Measurements from ENCODE around the gene MBD3L1. TPM values are rescaled to one million over a fixed set of nuclear protein-coding genes. Genes with fewer than 3 reads are reported as not detected.

MBD3L1 gene
- total RNA-seq, 2 experiments from 2014 or later = not detected

DNA sequence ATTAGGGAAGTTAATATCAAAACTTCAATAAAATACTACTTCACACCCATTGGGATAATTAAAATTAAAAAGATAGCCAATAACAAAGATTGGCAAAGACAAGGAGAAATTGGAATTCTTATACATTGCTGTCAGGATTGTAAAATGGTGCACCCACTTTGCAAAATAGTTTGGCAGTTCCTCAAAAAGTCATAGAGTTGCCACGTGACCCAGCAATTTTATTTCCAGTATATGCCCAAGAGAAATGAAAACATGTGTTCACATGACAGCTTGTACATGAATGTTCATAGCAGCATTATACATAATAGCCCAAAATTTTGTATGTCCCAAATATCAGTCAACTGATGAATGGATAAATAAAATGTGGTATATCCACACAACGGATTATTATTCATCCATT, 3.3 kb downstream of the MBD3L1 start:
- Mint-ChIP-seq H3K27me3 (no peaks in the 10 kb centered on the region), H3K36me3 (no peaks in the 10 kb centered on the region), H3K4me1 (ENCODE audit: low read depth) (peaks cover 16% of the 10 kb centered on the region), H3K4me3 (no peak overlapping the region), H3K27ac (peak overlapping the region; percentile 4), H3K9me3 (no peaks in the 10 kb centered on the region)
- ChIA-PET POLR2A (no interaction called here), CTCF (no interaction called here)
- no peak for DNase-seq
- intact Hi-C loops (cut with micrococcal nuclease) = no loop called here

DNA sequence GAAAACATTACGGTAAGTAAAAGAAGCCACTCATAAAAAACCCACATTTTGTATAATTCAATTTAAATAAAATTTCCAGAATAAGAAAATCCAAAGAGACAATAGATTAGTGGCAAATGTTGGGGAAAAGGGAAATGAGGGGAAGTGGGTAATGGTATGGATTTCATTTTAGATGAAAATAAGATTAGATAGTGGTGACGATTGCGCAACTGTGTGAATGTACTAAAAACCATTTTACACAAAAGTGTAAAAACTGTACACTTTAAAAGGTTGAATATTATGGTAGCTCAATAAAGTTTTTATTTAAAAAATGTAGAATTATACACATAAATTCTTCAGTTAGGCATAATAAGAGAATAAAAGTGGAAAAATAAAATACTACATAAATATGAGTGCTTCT, 3.7 kb downstream of the MBD3L1 start:
- peaks cover 1% of the 10 kb centered on the region for H3K27me3 Mint-ChIP-seq
- intact Hi-C loops (cut with micrococcal nuclease) = no loop called here
- no peaks in the 10 kb centered on the region for H3K36me3 Mint-ChIP-seq
- ChIA-PET CTCF (no interaction called here), POLR2A (no interaction called here)
- H3K4me1 Mint-ChIP-seq (ENCODE audit: low read depth) = peaks cover 16% of the 10 kb centered on the region
- DNase-seq = no peak
- H3K4me3 Mint-ChIP-seq = no peak overlapping the region
- H3K9me3 Mint-ChIP-seq = no peaks in the 10 kb centered on the region
- H3K27ac Mint-ChIP-seq = no peak overlapping the region

DNA sequence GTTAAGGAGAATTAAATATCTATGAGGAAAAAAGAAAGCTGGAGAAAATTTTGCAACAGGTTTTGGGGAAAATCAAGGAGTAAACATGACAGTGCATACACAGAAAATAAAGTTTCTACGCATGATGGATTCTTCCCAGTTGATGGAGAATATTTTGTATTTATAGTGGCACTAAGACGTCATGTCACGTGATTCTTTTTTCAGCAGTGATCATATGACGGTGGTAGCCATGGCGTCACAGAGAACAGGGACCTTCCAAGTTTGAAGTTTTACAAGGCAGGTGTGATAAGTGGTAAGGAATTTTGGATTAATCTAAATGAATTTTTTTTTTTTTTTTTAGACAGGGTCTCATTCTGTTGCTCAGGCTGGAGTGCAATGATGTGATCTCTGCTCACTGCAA, 8.5 kb downstream of the MBD3L1 start:
- POLR2A ChIA-PET = no interaction called here

DNA sequence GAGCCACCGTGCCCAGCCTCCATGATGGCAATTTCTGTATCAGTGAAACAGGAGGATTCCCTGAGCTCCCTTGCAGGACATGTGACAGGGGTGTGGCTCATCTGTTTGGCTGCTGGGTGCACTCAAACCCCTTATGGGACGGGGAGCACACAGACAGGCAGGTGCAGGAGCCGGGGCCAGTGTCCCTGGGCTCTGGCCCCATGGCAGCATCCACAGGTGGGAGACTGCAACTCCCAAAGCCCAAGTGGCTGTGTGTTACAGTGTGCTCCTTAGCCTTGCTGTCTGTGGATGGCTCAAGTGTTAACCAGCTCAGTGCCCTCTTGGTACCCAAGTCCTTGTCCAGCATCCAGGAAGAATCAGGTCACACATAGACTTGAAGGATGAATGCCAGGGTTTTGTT, 14.6 kb downstream of the MBD3L1 start:
- DNase-seq = no peak
- H3K27me3 Mint-ChIP-seq = peaks cover 2% of the 10 kb centered on the region
- intact Hi-C loops (cut with micrococcal nuclease) = no loop called here
- H3K4me3 Mint-ChIP-seq = no peak overlapping the region
- POLR2A ChIA-PET = no interaction called here
- H3K9me3 Mint-ChIP-seq = peaks cover 14% of the 10 kb centered on the region
- peaks cover 2% of the 10 kb centered on the region for H3K36me3 Mint-ChIP-seq
- H3K4me1 Mint-ChIP-seq (ENCODE audit: low read depth) = no peaks in the 10 kb centered on the region
- H3K27ac Mint-ChIP-seq = no peak overlapping the region
- CTCF ChIA-PET = no interaction called here

More for the DNA sequence above, 8.5 kb downstream of the MBD3L1 start:
- no peak overlapping the region for H3K4me3 Mint-ChIP-seq
- H3K27ac Mint-ChIP-seq = no peak overlapping the region
- H3K27me3 Mint-ChIP-seq = peaks cover 2% of the 10 kb centered on the region
- CTCF ChIA-PET = no interaction called here
- H3K36me3 Mint-ChIP-seq = no peaks in the 10 kb centered on the region
- intact Hi-C loops (cut with micrococcal nuclease) = no loop called here
- H3K4me1 Mint-ChIP-seq (ENCODE audit: low read depth) = no peaks in the 10 kb centered on the region
- H3K9me3 Mint-ChIP-seq = no peaks in the 10 kb centered on the region
- DNase-seq = no peak

DNA sequence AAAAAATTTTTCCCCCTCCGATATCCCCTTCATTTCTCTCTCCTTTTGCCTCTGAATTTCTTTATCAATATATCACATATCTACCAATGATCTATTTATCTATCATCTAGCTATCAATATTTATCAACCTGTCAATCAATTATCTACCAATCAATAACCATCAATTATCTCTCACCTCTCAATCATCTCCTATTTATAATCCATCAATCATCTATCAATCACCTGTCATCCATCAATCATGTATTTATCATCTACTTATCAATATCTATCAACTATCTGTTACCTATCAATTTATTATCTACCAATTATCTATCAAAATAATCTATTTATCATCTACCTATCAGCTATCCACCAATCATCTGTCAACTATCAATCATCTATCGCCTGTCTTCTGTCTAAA, 17.1 kb downstream of the MBD3L1 start:
- intact Hi-C loops (cut with micrococcal nuclease) = no loop called here
- POLR2A ChIA-PET = no interaction called here
- no peaks in the 10 kb centered on the region for H3K4me1 Mint-ChIP-seq (ENCODE audit: low read depth)

DNA sequence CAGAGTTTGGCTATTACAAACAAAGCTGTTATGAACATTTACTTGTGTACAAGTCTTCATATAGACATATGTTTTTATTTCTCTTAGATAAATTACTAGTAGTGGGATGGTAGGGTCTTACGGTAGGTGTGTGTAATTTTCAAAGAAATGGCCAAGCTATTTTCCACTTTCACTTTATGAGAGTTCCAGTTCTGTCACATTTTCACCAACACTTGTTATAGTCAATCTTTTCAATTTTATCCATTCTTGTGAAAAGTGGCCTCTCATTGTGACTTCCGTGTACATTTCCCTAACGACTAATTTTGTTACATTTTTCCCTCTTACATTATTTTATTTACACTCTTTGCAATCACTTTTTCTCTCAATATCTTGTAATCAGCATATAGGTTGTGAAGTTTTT, 18.3 kb downstream of the MBD3L1 start:
- POLR2A ChIA-PET = no interaction called here
- Mint-ChIP-seq H3K27me3 (peaks cover 6% of the 10 kb centered on the region), H3K36me3 (peaks cover 2% of the 10 kb centered on the region), H3K9me3 (peaks cover 14% of the 10 kb centered on the region), H3K4me3 (no peak overlapping the region), H3K4me1 (ENCODE audit: low read depth) (no peaks in the 10 kb centered on the region), H3K27ac (no peak overlapping the region)
- intact Hi-C loops (cut with micrococcal nuclease) = no loop called here
- DNase-seq = no peak
- CTCF ChIA-PET = no interaction called here

More for the DNA sequence above, 17.1 kb downstream of the MBD3L1 start:
- peaks cover 2% of the 10 kb centered on the region for H3K36me3 Mint-ChIP-seq
- H3K27ac Mint-ChIP-seq = no peak overlapping the region
- H3K9me3 Mint-ChIP-seq = peaks cover 14% of the 10 kb centered on the region
- DNase-seq = no peak
- CTCF ChIA-PET = no interaction called here
- H3K27me3 Mint-ChIP-seq = peaks cover 6% of the 10 kb centered on the region
- no peak overlapping the region for H3K4me3 Mint-ChIP-seq

DNA sequence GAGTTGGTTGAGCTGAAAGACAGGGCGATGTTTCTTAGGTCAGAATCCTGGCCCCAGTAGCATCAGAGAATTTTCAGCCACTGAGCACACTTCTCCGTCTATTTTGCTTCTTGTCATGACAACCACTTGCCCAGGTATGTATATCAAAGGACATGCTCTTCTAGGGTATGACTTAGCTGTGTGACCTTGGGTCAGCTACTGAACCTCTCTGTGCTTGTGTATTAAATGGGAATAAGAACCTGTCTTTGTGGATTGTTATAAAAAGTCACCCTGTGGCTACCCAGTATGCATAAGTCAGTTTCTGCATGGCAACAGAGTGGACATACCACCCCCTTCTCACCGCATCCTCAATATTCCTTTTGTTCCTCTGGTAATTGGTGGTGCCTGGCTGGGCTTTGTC, 26.1 kb downstream of the MBD3L1 start:
- DNase-seq = no peak
- H3K27me3 Mint-ChIP-seq = peaks cover 17% of the 10 kb centered on the region
- H3K4me1 Mint-ChIP-seq (ENCODE audit: low read depth) = no peaks in the 10 kb centered on the region

DNA sequence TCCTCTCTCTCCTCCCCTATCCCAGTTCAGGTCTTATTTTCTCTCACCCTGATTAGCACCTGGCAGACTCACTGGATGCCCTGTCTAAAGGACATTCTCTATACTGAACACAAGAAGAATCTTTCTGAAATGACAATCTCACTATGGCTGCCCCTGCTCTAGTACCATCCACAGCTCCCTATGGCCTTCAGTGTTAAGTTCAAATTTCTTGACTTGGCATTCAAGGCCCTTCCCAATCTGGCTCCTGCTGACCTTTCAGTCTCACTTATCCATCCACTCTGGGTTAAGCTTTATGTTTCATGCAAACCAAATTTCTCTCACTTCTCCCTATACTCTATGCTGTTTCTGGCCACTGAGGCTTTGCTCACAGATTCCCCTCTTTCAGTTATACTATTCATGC, 34.2 kb downstream of the MBD3L1 start:
- intact Hi-C loops (cut with micrococcal nuclease) = no loop called here
- no peaks in the 10 kb centered on the region for H3K36me3 Mint-ChIP-seq
- no peak overlapping the region for H3K27ac Mint-ChIP-seq
- H3K27me3 Mint-ChIP-seq = peaks cover 8% of the 10 kb centered on the region
- POLR2A ChIA-PET = no interaction called here
- DNase-seq = no peak
- H3K9me3 Mint-ChIP-seq = no peaks in the 10 kb centered on the region
- no peaks in the 10 kb centered on the region for H3K4me1 Mint-ChIP-seq (ENCODE audit: low read depth)
- CTCF ChIA-PET = no interaction called here
- H3K4me3 Mint-ChIP-seq = no peak overlapping the region

More for the DNA sequence above, 26.1 kb downstream of the MBD3L1 start:
- Mint-ChIP-seq H3K4me3 (no peak overlapping the region), H3K36me3 (no peaks in the 10 kb centered on the region), H3K9me3 (no peaks in the 10 kb centered on the region), H3K27ac (no peak overlapping the region)
- intact Hi-C loops (cut with micrococcal nuclease) = no loop called here
- CTCF ChIA-PET = no interaction called here
- POLR2A ChIA-PET = no interaction called here

DNA sequence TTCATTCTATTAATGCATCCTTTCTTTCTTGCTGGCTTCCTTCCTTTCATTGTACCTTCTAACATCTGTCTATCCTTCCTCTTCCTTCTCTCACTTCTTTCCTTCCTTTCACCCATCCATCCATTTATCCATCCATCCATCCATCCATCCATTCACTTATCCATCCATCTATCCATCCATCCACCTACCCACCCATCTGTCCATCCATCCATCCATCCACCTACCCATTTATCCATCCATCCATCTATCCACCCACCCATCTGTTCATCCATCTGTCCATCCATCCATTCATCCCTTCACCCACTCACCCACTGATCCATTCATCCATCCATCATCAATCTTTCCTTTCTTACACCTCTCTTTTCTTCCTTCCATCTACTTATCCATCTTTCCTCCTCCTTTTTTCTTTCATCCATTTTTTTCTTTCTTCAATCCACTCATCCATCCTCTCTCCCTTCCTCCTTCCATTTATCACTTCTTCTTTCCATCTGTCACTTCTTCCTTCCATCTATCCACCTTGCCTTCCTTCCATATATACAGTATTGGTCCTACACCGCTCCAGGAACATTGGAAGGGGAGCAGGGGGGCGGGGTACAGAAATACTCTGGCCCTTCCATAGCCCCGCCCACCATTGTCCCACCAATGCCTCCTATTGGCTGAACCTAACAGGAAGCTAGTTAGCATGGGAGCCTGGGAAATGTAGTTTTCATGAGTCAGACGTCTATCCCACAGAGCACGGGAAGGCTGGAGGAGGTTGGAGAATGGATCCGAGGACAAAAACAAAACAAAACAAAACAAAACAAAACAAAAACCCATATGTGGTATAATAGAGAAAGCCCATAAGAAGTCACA, 45.9 kb downstream of the MBD3L1 start:
- Mint-ChIP-seq H3K27ac (no peak overlapping the region), H3K4me1 (ENCODE audit: low read depth) (no peaks in the 10 kb centered on the region), H3K36me3 (no peaks in the 10 kb centered on the region), H3K9me3 (peaks cover 11% of the 10 kb centered on the region), H3K4me3 (no peak overlapping the region), H3K27me3 (peaks cover 21% of the 10 kb centered on the region)
- DNase-seq = no peak
- POLR2A ChIA-PET = no interaction called here
- CTCF ChIA-PET = no interaction called here
- intact Hi-C loops (cut with micrococcal nuclease) = no loop called here

DNA sequence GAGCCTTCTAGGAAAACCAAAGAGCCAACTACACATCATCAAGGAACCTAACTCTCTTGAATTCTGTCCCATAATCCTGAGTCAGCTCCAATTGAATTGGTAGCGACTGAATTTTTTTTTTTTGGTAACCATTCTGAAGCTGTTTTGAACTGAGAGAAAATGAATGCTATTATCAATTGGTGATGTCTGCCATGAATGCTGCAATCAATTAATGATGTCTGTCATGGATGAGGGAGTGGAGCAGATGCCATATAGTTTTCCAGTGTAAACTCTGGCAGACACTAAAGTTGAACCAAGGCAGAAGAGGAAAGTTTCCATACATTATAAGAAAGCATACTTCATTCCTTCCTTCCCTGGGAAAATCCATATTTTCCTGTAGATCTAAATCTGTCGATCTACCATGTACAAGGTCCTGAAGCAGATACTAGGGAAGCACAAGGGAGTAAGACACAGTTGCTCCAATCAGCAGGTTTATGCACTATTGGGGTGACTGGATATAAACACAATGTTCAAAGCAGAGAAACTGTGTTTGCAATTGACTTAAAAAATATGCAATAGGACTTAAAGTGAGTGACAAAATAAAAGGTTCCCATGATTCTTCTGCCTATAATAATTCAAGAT, 48.8 kb downstream of the MBD3L1 start:
- peaks cover 11% of the 10 kb centered on the region for H3K9me3 Mint-ChIP-seq
- no peak for DNase-seq
- no peaks in the 10 kb centered on the region for H3K36me3 Mint-ChIP-seq
- H3K27ac Mint-ChIP-seq = no peak overlapping the region
- ChIA-PET POLR2A (no interaction called here), CTCF (no interaction called here)
- H3K27me3 Mint-ChIP-seq = peaks cover 15% of the 10 kb centered on the region
- H3K4me3 Mint-ChIP-seq = no peak overlapping the region
- intact Hi-C loops (cut with micrococcal nuclease) = no loop called here
- H3K4me1 Mint-ChIP-seq (ENCODE audit: low read depth) = no peaks in the 10 kb centered on the region

DNA sequence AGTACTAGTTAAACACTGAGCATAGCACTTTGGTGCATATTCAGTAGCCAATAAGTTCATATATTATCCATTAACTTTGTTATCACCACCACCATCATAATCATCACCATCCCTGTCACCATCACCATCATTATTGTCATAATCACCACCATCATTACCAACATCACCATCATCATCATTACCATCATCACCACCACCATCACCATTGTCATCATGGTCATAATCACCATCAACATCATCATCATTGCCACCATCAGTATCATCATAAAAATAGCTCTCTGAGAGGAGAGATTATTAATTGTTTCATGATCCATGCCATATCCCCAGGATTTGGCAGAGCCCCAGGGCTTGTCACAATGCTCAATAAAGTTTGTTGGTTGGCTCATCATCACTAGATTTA, 49.3 kb downstream of the MBD3L1 start:
- DNase-seq = no peak
- peaks cover 15% of the 10 kb centered on the region for H3K27me3 Mint-ChIP-seq
- no peaks in the 10 kb centered on the region for H3K4me1 Mint-ChIP-seq (ENCODE audit: low read depth)
- ChIA-PET CTCF (no interaction called here), POLR2A (no interaction called here)
- no peak overlapping the region for H3K4me3 Mint-ChIP-seq
- no peaks in the 10 kb centered on the region for H3K36me3 Mint-ChIP-seq
- intact Hi-C loops (cut with micrococcal nuclease) = no loop called here
- H3K27ac Mint-ChIP-seq = no peak overlapping the region
- peaks cover 11% of the 10 kb centered on the region for H3K9me3 Mint-ChIP-seq

DNA sequence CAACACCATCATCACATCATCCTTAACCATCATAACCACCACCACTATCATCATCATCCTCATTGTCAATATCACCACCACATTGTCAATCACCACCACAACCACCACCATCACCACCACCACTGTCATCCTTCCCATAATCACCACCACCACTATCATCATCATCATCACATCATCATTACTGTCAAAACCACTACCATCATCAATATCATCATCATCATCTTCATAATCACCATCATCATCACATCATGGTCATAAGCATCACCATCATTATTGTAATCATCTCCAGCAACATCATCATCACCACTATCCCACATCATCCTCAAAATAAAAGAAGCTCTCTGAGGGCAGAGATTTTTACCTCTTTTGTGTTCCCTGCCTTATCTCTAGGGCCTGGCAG, 52.2 kb downstream of the MBD3L1 start:
- H3K36me3 Mint-ChIP-seq = no peaks in the 10 kb centered on the region
- no peak for DNase-seq
- H3K27ac Mint-ChIP-seq = no peak overlapping the region
- H3K4me3 Mint-ChIP-seq = no peak overlapping the region
- intact Hi-C loops (cut with micrococcal nuclease) = no loop called here
- no peaks in the 10 kb centered on the region for H3K4me1 Mint-ChIP-seq (ENCODE audit: low read depth)
- H3K27me3 Mint-ChIP-seq = peaks cover 2% of the 10 kb centered on the region
- POLR2A ChIA-PET = no interaction called here
- CTCF ChIA-PET = no interaction called here
- H3K9me3 Mint-ChIP-seq = peaks cover 11% of the 10 kb centered on the region

DNA sequence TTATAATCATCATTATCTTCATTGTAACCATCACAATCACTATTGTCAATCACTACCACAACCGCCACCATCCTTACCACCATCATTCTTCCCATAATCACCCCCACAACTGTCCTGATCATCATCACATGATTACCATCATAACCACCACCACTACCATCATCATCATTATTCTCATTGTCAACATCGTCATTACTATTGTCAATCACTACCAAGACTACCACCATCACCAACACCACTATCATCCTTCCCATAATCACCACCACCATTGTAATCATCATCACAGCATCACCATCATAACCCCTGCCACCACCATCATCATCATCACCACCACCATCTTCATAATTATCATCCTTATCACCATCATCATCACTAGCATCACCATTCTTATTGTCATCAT, 55.2 kb downstream of the MBD3L1 start:
- ChIA-PET CTCF (no interaction called here), POLR2A (no interaction called here)
- intact Hi-C loops (cut with micrococcal nuclease) = no loop called here
- Mint-ChIP-seq H3K4me1 (ENCODE audit: low read depth) (no peaks in the 10 kb centered on the region), H3K36me3 (no peaks in the 10 kb centered on the region), H3K4me3 (no peak overlapping the region), H3K27me3 (no peaks in the 10 kb centered on the region), H3K9me3 (no peaks in the 10 kb centered on the region), H3K27ac (no peak overlapping the region)
- no peak for DNase-seq
